ENCODE measurements around the gene COL28A1. TPM values are rescaled to one million over a fixed set of nuclear protein-coding genes. Genes with fewer than 3 reads are reported as not detected.

COL28A1 gene
- polyA plus RNA-seq, 1 experiment = 0.04 TPM

DNA sequence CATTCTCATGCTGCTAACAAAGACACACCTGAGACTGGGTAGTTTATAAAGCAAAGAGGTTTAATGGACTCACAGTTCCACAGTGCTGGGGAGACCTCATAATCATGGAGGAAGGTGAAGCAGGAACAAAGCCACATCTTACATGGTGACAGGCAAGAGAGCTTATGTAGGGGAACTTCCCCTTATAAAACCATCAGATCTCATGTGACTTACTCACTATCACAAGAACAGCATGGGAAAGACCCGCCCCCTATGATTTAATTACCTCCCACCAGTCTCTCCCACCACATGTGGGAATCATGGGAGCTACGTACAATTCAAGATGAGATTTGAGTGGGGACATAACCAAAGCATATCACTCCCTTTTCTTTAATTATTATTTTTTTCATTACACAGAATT lies 16.6 kb downstream of the COL28A1 start:
- POLR2A ChIA-PET = no interaction called here
- Histone ChIP-seq H3K9me3 (ENCODE audit: control insufficient read depth, insufficient read depth, low read length) (no peaks in the 10 kb centered on the region), H3K4me3 (ENCODE audit: low read depth, low read length) (no peak overlapping the region), H3K27ac (ENCODE audit: low read depth, low read length) (no peak overlapping the region), H3K27me3 (ENCODE audit: control insufficient read depth, insufficient read depth, low read length) (no peaks in the 10 kb centered on the region)
- DNase-seq (ENCODE audit: low read depth, low spot score) = no peak
- CTCF ChIA-PET = interaction anchor here (1.1 kb wide), 1 partner anchor 23 kb away, joined by 3 read pairs; no protein-coding TSS in a partner anchor
- TF ChIP-seq, protein P1, sequence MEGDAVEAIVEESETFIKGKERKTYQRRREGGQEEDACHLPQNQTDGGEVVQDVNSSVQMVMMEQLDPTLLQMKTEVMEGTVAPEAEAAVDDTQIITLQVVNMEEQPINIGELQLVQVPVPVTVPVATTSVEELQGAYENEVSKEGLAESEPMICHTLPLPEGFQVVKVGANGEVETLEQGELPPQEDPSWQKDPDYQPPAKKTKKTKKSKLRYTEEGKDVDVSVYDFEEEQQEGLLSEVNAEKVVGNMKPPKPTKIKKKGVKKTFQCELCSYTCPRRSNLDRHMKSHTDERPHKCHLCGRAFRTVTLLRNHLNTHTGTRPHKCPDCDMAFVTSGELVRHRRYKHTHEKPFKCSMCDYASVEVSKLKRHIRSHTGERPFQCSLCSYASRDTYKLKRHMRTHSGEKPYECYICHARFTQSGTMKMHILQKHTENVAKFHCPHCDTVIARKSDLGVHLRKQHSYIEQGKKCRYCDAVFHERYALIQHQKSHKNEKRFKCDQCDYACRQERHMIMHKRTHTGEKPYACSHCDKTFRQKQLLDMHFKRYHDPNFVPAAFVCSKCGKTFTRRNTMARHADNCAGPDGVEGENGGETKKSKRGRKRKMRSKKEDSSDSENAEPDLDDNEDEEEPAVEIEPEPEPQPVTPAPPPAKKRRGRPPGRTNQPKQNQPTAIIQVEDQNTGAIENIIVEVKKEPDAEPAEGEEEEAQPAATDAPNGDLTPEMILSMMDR (IDR thresholded peaks at IDR 0.05; ENCODE audit: low read depth, low read length) = no peak

DNA sequence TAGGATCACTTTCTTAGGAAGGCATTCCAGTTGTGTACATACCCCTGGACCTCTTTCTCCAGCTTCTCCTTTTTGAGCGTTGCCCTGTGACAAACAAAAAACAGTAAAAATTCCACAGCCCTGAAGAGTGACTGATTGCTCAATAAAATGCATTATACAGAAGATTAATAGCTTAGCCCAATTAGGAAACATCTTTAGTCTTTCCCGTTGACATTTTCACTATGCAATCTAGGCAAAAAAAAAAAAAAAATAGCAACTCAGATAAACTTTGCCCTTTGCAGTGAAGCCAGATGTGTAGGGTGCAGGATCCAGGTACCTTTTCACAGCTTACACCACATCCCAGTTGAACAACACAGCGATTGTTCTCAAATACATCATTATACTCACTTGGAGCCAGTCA lies 17.9 kb downstream of the COL28A1 start:
- DNase-seq (ENCODE audit: low read depth, low spot score) = no peak
- H3K4me3 ChIP-seq (ENCODE audit: low read depth, low read length) = no peak overlapping the region
- H3K9me3 ChIP-seq (ENCODE audit: control insufficient read depth, insufficient read depth, low read length) = no peaks in the 10 kb centered on the region
- CTCF ChIA-PET = no interaction called here
- TF ChIP-seq, protein P1 (IDR thresholded peaks at IDR 0.05; ENCODE audit: low read depth, low read length) = no peak
- H3K27ac ChIP-seq (ENCODE audit: low read depth, low read length) = no peak overlapping the region
- no peaks in the 10 kb centered on the region for H3K27me3 ChIP-seq (ENCODE audit: control insufficient read depth, insufficient read depth, low read length)
- POLR2A ChIA-PET = interaction anchor here (0.6 kb wide), 1 partner anchor 240 kb away, joined by 6 read pairs; no protein-coding TSS in a partner anchor

DNA sequence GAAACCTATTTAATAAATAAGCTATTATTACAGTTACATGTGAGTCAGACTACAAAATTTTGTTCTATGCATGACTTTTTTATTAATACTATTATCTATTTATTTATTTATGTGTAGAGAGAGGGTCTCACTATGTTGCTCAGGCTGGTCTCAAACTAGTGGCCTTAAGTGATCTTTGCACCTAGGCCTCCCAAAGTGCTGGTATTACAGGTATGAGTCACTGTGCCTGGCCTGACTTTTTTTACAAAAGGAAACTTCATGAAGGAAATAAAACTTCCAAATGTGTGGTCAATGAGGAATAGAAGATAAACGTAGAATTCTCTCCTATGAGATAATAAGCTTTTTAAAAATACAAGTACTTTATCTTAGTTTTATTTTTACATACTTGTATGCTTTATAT lies 19.0 kb downstream of the COL28A1 start:
- CTCF ChIA-PET = interaction anchor here (0.6 to 1.0 kb wide), 3 partner anchors 92 to 554 kb away, joined by 3 to 9 read pairs (median 4); no protein-coding TSS in a partner anchor
- DNase-seq (ENCODE audit: low read depth, low spot score) = no peak

DNA sequence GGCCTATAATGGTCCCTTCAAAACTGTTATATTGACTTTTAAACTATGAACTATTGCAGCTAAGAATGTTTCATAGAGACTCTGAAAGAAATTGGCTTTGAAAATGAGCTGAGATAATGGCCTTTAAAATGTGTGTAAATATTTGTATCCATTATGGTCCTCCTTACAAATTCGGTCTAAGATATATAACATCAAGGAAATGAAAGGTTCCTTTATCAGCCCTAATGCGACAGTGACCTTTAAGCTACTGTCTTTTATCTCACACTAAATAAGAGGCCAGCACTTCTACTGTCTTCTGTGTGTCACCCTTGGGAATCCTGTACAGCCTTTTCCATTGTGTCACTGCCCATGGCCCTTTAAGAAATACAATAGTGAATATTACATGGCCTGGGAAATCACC lies 19.5 kb downstream of the COL28A1 start:
- ChIA-PET CTCF (interaction anchor here (0.6 to 1.0 kb wide), 3 partner anchors 91 to 554 kb away, joined by 3 to 9 read pairs (median 4); no protein-coding TSS in a partner anchor), POLR2A (no interaction called here)
- no peak for DNase-seq (ENCODE audit: low read depth, low spot score)
- Histone ChIP-seq H3K27ac (ENCODE audit: low read depth, low read length) (no peak overlapping the region), H3K9me3 (ENCODE audit: control insufficient read depth, insufficient read depth, low read length) (no peaks in the 10 kb centered on the region), H3K27me3 (ENCODE audit: control insufficient read depth, insufficient read depth, low read length) (no peaks in the 10 kb centered on the region), H3K4me3 (ENCODE audit: low read depth, low read length) (no peak overlapping the region)
- TF ChIP-seq, protein P1 (IDR thresholded peaks at IDR 0.05; ENCODE audit: low read depth, low read length) = no peak

More for the DNA sequence above, 19.0 kb downstream of the COL28A1 start:
- no peak overlapping the region for H3K4me3 ChIP-seq (ENCODE audit: low read depth, low read length)
- H3K9me3 ChIP-seq (ENCODE audit: control insufficient read depth, insufficient read depth, low read length) = no peaks in the 10 kb centered on the region
- POLR2A ChIA-PET = no interaction called here
- no peak overlapping the region for H3K27ac ChIP-seq (ENCODE audit: low read depth, low read length)
- H3K27me3 ChIP-seq (ENCODE audit: control insufficient read depth, insufficient read depth, low read length) = no peaks in the 10 kb centered on the region
- TF ChIP-seq, protein P1 (IDR thresholded peaks at IDR 0.05; ENCODE audit: low read depth, low read length) = no peak

DNA sequence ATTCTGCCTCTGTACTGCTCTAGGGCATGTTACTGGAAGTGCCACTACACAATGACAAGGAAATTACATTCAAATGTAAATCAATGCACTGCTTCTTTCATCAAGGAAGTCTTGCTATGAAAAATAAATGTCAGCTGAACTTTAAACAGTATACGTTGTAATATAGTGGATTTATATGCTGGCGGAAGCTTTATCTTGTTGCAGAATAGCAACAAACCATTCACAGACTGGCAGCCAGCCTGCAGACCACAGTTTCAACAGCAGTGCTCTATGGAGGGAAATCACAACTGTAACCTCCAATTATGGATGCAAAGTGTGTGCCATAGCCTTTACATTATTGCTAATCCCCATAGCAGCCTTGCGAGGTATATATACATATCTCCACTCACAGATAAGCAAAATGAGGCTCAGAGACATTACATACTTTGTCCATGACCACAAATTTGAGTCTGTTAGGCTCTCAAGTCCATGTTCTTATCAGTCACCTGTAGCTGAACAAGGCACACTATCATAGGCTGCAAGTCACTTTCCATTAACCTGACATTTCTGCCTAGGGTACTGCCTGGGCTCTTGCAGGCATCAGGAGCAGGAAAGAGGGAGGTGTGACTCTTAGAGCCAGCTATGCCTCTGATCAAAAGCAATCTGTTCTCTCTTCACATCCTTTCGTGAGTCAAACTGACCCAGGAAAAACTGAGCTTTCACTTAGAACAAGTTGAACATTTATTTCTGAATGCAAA lies 22.6 kb downstream of the COL28A1 start:
- Histone ChIP-seq H3K27ac (ENCODE audit: low read depth, low read length) (no peak overlapping the region), H3K4me3 (ENCODE audit: low read depth, low read length) (no peak overlapping the region), H3K27me3 (ENCODE audit: control insufficient read depth, insufficient read depth, low read length) (no peaks in the 10 kb centered on the region), H3K9me3 (ENCODE audit: control insufficient read depth, insufficient read depth, low read length) (no peaks in the 10 kb centered on the region)
- ChIA-PET CTCF (interaction anchor here (0.6 kb wide), 1 partner anchor 30 kb away, joined by 3 read pairs; no protein-coding TSS in a partner anchor), POLR2A (no interaction called here)
- TF ChIP-seq, protein P1 (IDR thresholded peaks at IDR 0.05; ENCODE audit: low read depth, low read length) = no peak
- DNase-seq (ENCODE audit: low read depth, low spot score) = no peak
